Esophagus muscularis mucosa (tissue), 4 donors: ENCODE data around the gene GRHL3.

ENCODE experiments used
- EP300 ChIP-seq: sonication (generic); formaldehyde crosslinking; IDR thresholded peaks from one replicate; pipeline ENCODE4 v1.6.1; 2017; ENCODE audit warnings: antibody characterized with exemption
- POLR2A ChIP-seq: fragments of 450-650 bp; IDR thresholded peaks from one replicate; pipeline ENCODE4 v1.6.1; 2017; ENCODE audit warnings: antibody characterized with exemption, moderate library complexity, mild to moderate bottlenecking, low read depth
- POLR2AphosphoS5 ChIP-seq, 2 donors: sonication (generic); formaldehyde crosslinking; IDR thresholded peaks; one replicate each; pipeline ENCODE4 v1.6.1; 2017; ENCODE audit warnings: antibody characterized with exemption in 2 of 2
- TF ChIP-seq, protein P1 (sequence below), 3 experiments: fragments of 200-600 bp in 2 of 3; fragments of 450-650 bp in 1 of 3; sonication (generic) in 2 of 3; IDR thresholded peaks; one replicate each; pipeline ENCODE4 v1.5.1; 2017 to 2019; ENCODE audit warnings: antibody characterized with exemption in 3 of 3, mild to moderate bottlenecking in 2 of 3, moderate library complexity in 1 of 3

DNA sequence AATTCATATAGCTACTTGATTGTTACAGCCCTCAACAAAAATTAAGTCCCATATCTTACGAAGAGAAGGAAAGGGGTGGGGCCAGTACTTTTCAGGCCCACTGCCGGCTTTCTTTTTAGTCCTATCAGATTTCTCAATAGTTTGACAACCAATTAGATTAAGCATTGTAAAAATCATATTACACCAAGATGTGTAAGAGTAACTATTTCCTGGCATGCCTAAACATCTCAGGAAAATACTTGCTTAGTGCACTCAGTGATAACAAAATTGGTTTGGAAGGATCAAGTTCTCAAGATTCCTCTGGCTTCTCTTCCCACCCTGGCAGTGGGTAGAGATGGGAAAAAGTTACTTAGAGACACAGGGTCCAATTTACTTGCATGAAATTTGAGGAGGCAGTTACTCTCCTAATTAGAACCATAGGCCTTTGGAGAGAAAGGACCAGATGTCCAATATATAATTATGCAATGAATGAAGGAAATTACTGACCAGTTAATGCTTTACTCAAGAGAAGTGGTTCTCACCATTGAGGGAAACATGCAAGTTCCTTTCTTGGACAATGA, 64.3 kb downstream of the GRHL3 start:
- TF ChIP-seq, protein P1, sequence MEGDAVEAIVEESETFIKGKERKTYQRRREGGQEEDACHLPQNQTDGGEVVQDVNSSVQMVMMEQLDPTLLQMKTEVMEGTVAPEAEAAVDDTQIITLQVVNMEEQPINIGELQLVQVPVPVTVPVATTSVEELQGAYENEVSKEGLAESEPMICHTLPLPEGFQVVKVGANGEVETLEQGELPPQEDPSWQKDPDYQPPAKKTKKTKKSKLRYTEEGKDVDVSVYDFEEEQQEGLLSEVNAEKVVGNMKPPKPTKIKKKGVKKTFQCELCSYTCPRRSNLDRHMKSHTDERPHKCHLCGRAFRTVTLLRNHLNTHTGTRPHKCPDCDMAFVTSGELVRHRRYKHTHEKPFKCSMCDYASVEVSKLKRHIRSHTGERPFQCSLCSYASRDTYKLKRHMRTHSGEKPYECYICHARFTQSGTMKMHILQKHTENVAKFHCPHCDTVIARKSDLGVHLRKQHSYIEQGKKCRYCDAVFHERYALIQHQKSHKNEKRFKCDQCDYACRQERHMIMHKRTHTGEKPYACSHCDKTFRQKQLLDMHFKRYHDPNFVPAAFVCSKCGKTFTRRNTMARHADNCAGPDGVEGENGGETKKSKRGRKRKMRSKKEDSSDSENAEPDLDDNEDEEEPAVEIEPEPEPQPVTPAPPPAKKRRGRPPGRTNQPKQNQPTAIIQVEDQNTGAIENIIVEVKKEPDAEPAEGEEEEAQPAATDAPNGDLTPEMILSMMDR (IDR thresholded peaks at IDR 0.05) = no peak
- no peak for TF ChIP-seq POLR2AphosphoS5 (IDR thresholded peaks at IDR 0.05)
- TF ChIP-seq EP300 = no peak
- TF ChIP-seq POLR2A = no peak
